Left colon (tissue), 2 donors: ENCODE data around the gene SLC44A4. TPM values are rescaled to one million over a fixed set of nuclear protein-coding genes. Genes with fewer than 3 reads are reported as not detected.
"Not testable (repeated sequence)": the region's sequence is repeated elsewhere in the genome, so short reads cannot be mapped to it uniquely, and the experiment has no call there.

ENCODE experiments used
- ATAC-seq: fragments of 200-7000 bp; cut with Tn5 transposase; one replicate; pipeline ENCODE4 v1.9.1; 2020; ENCODE audit warnings: mild to moderate bottlenecking, moderate library complexity
- DNase-seq, 2 donors: peaks; one replicate each; pipeline ENCODE4 v3.0.0-alpha.2; 2020
- intact Hi-C, 2 donors: fragments of 100-400 bp; cut with DNase I in 1 of 2; cut with micrococcal nuclease in 1 of 2; formaldehyde crosslinking; loops; one replicate each; pipeline versions ENCODE4 v1.11.2 to v1.14.0; 2022; cut with DNase I, micrococcal nuclease
- total RNA-seq, 2 donors: library from RNA; stranded (reverse); fragmentation: NEBNext Ultra II Directional; extraction: Animal tissue kit (Norgen Biotek cat#: 25700); gene quantifications; one replicate each; pipeline ENCODE4 v1.2.1, GENCODE V29; 2021
- donor health status: DM: no; HTN: no; CAD: no.
- donor health status: DM: yes; HTN: yes; CAD: no.

SLC44A4 gene
- total RNA-seq, 2 donors from 2014 or later: 763 to 988 TPM

DNA sequence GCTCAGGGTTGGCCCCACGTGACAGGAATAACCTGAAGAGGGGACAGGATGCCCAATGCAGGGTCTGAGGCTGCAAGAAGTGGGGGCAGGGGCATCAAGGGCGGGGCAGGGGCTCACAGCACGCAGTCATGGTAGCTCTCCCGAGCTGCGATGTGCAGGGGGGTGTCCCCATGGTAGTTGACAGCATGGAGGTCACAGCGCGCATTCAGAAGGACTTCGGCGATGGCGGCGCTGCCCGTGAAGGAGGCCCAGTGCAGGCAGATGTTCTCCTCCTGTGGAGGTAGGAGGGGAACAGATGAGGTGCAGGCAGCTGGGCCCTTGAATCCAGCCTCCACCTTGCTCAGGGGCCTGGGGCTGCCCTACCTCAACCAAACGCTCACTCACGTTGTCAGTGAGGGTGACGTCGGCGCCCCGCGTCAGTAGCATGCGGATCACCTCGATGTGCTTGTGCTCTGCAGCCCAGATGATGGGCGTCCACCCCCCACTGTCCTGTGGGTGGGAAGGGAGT lies 5.8 kb upstream of the SLC44A4 start:
- no peak for DNase-seq
- no peak for ATAC-seq
- intact Hi-C loops: no loop called here

DNA sequence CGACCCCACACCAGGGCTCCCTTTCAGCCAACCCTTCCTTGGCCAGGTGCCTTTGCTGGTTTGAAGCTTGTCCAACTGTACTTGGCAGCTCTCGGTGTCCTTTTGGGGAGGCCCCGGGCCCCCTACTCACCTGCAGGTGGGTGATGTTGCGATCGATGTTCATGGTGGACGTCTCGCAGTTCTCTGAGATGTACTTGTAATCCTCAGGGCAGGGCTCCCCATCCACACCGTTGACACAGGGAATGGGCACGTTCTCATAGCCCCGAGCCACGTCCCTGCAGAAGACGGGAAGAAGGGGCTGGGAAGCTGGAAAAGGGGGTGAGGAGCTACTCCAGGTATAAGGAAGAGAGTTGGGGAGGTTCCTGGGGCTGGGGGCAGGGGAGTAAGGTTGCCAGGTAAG lies 4.9 kb upstream of the SLC44A4 start:
- no peak for DNase-seq
- no peak for ATAC-seq
- intact Hi-C loops: no loop called here

DNA sequence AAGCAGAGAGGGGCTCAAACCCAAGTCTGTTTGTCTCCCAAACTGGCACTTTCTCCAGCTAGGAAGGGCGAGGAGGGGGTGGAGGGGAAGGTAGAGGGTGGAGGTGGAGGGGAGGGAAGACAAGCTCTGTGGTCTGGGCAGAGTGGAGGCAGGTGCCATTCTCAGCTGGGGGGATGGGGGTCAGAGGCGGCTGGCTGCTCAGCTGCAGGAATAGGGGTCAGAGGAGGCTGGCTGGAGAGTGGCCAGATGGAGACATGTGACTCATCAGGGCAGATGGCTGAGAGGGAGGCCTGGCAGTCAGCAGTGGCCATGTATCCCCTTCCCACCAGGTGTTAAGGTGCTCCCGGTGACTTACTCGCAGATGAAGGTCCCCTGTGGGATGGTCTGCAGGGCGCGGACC lies 3.5 kb upstream of the SLC44A4 start:
- DNase-seq (no peak), ATAC-seq (no peak)
- intact Hi-C loops: no loop called here

DNA sequence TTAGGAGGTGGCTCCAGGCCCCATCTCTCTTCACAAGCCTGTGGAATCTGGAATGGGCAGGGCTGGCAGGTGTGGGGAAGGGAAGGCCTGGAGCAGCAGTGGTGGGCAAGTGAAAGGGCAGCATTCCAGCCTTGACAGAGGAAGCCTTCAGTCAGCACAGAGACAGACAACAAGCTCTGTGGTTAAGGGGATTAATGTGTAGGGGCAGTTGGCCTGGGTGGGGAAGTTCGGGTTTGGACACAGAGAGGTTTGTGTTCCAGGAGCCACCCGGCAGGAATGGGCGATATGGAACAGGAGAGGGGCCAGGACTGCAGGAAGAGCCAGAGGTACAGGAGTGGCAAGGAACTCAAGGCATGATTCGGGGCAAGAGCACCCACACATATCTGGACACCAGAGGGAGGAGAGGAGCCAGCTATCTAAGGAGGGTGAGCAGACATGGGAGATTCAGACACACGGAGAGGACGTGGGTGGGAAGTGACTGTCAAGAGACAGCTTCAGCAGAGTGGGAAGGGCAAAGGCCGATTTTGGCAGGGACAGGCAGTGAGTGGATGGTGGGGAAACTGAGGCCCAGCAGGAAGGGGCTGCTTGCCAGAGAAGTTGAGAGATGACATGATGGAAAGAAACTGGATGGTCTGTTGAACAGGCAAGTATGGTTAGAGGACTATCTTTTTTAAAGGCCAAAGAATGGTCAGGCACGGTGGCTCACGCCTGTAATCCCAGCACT lies 2.5 kb upstream of the SLC44A4 start:
- intact Hi-C loops: no loop called here
- DNase-seq: no peak
- no peak for ATAC-seq

DNA sequence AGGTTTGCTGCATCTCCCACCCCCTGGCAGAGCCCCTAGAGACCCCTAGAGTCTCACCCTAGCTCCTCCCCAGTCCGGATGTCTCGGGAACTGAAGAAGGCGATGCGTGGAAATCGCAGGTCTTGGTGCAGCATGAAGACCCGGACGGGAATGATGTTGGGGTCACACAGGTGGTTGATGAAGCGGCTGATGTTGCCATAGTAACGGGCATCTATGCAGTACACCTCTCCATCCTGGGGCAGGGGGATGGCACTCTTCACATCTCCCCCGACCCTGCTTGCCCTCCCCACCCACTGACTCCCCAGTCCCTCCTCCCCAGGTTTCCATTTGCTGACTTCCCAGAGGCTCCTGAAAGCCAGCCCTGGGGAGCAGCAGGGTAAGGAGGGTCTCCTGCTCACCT lies 1.8 kb upstream of the SLC44A4 start:
- DNase-seq: no peak
- ATAC-seq: no peak
- intact Hi-C loops: no loop called here

DNA sequence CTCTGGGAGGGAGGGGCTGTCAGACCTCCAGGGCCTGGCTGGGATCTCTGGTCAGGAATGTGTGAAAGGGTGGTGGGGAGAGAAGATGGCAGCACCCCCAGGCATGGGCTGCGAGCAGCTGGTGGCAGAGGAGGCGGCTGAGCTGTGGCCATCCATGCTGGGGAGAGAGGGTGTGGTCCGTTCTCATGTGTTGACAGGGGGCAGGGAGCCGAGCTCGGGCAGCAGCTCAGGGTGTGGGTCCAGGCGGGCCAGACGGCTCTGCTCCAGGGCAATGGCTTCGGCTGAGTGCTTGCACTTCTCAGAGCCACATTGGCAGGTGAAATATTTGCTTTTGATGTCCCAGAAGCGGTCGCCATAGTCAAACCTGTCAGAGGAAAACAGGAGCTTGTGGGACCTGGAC lies 1.1 kb upstream of the SLC44A4 start:
- DNase-seq (peak in 1 of 2 donors; percentile 63), ATAC-seq (peak; percentile 29)
- intact Hi-C loops: no loop called here

DNA sequence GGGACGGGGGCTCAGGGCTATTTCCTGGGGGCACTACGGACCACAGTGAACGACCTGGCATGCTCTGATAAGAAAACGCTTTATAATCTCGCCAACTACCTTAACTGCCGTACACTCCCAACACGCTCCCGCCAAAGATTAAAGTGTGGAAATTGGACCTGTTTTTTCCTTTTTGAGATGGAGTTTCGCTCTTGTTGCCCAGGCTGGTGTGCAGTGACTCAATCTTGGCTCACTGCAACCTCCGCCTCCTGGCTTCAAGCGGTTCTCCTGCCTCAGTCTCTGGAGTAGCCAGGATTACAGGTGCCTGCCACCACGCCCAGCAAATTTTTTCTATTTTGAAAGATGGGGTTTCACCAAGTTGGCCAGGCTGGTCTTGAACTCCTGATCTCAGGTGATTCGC lies 346 bp upstream of the SLC44A4 start:
- ATAC-seq: no peak
- intact Hi-C loops: no loop called here
- DNase-seq: no peak

DNA sequence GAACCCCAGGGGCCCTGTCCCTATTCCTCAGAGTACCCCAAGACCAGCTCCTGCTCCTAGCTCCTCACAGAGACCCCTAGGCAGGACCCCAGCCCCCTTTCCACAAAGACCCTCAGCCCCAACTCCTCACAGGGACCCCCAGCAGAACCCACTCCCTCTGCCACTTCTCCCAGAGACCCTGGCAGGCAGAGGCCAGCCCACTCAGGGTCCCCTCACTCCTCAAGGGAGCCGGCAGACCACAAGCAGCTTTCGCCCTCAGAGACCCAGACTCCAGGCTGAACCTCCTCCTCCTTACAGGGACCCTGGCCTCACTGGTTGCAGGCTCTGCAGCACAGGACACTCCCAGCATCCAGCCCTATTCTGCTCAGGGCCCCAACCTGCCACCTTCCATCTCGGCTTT lies 575 bp downstream of the SLC44A4 start:
- DNase-seq (no peak), ATAC-seq (peak; percentile 14)
- intact Hi-C loops: no loop called here

DNA sequence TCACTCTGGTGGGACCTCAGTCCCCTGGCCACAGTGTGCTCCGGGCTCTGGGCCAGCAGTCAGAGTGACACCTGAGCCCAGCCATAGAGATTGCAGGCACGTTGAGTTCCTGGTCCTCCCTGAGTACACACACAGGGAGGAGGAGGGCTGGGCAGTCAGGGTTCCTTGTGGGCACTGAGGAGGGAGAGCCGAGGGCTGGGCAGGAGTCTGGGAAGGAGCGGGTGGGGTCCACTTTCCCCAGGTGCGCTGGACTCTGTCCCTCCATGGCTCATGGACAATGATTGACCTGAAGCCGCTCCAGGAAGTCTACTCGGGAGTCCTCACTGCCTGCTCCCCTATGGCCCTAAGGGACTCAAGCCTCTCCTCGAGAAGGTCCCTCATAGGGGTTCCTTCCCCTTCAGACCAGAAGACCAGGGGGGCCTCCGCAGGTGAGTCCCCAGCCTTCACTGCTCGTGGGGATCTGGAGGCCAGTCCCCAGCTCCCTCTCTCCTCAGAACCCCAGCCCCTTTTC lies 1.1 kb downstream of the SLC44A4 start:
- DNase-seq (peak; percentile 86 to 97), ATAC-seq (peak; percentile 79)
- intact Hi-C loops: no loop called here

DNA sequence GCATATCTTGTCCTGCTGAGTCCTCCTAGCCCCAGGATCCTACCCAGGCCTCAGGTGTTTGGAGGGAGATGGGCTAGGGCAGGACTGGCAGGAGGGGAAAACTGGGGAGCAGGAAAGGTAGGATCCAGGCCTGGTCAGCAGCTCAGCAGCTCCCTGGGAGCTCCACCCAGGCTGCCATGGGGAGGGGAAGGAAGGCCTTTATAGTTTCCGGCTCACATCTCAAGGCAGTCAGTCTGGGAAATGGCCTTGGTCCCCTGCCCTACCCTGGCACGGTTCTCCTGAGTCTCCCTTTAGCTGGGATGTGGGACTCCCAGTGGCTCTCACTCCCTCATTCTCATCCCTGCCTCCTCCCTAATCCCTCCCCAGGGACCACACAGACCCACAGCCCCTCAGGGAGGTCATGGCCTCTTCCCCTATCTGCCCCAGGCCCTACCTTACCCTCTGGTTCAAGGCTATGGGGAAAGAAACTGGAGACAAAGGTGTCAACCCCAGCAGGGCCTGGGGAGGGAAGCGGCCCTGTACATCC lies 1.6 kb downstream of the SLC44A4 start:
- intact Hi-C loops: no loop called here
- DNase-seq: peak; percentile 73 to 74
- ATAC-seq: peak; percentile 60

DNA sequence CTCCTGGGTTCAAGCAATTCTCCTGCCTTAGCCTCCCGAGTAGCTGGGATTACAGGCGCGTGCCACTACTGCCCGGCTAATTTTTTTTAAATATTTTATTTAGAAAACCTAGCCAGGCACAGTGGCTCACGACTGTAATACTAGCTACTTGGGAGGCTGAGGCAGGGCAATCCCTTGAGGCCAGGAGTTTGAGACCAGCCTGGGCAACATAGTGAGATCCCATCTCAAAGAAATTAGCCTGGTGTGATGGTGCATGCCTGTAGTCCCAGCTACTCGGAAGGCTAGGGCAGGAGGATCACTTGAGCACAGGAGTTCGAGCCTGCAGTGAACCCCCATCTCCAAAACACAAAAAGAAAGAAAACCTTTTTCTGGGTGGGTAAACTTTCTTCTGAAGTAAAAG lies 2.4 kb downstream of the SLC44A4 start:
- intact Hi-C loops: no loop called here
- no peak for ATAC-seq
- DNase-seq: no peak

DNA sequence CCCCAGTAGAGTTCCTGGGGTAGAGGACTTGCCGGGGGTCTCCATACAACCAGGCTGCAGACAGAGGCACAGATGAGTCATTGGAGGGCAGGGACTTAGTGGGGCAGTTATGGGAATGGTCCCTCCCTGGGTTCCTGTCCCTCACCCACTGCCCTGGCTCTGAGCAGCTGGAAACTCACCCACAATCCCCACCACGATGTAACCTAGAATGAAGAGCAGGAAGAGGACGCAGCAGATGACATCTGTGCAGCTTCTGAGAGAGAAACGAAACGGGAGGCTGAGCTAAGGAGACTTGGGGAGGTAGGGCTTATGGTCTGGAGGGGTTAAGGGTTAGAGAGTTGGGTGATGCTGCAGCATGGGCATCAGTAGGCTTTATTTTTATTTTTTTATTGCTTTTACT lies 2.9 kb downstream of the SLC44A4 start:
- ATAC-seq (no peak), DNase-seq (no peak)
- intact Hi-C loops: no loop called here

DNA sequence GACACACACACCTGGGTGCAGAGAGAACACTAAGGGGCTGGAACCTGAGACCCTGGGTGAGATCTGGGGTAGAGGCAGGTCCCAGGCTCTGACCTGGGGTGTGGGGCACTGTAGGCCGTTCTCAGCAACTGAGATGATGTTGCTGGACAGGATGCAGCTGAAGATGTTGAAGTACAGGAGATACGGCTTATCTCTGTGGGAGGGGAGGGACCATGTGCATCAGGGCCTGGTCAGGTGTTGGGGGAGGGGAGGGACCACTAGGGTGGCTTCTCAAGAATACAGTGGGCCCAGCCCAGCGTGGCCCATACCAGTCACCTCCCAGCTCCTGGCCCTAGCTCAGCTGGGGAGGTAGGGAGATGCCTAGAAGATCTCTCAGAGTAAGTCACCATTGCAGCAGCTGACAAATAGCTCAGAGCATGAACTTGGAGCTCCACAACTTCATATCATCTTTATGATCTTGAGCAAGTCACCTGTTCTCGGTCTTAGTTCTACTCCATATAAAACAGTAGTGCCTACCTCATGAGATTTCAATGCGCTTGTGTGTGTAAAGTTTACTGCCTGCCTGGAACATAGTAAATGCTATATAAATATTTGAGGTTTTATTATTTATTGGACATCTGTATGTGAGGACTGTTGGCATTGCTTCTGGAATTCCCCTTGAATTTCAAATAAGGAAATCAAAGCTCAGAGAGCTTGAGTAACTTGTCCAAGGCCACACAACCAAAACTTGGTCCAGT lies 3.8 kb downstream of the SLC44A4 start:
- DNase-seq (no peak), ATAC-seq (peak; percentile 12)
- intact Hi-C loops: no loop called here

DNA sequence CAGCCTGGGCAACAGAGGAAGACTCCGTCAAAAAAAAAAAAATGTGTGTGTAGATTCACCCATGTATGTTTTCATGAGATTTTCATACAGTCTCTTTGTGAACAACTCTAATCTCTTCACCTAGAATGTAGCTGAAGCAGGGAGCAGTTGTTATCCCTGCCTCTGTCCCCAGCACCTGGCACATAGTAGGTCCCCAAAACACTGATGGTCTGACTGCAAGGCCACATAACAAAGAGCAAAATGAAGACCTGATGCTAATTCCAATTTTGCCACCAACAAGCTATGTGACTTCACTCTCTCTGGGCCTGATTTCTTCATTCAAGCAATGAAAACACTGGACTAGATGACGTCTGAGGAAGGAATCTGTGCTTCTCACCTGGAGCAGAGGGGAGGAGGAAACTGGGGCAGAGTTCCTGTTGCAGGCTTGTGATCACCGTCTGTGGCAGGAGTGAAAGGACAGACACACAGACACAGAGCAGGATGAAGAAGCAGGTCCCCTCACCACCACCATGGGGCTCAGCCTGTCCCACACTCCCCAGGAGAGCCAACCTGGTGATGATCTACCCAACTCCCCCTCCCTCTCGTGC lies 4.6 kb downstream of the SLC44A4 start:
- no peak for ATAC-seq
- no peak for DNase-seq
- intact Hi-C loops: no loop called here

DNA sequence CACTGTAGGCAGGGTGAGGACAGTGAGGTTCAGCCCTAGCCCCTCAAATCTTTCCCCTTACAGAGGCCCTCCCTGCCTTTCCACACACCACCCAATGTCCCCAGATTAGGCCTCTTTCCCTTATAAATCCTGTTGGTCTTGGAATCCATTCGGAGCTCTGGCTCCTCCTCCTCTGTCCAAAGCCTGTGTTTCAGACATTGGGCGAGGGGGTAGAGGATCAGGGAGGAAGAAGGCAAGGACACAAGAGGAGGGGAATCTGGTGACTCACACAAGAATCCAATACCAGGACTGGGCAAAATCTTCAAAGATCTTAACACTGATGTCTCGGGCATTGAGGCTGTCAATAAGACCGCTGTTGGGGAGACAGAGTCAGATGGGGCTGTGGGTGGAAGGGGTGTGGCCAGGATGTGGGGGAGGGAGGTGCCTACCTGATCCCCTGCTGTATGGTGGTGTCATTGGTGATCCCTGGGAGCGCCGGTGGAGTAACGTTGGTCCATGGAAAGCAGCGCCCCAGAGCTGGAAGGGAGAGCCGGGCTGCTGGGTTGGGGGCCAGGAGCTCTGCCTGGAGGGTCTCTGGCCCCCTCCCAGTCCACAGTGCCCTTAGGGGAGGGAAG lies 7.6 kb downstream of the SLC44A4 start:
- ATAC-seq (no peak), DNase-seq (no peak)
- intact Hi-C loops: no loop called here

DNA sequence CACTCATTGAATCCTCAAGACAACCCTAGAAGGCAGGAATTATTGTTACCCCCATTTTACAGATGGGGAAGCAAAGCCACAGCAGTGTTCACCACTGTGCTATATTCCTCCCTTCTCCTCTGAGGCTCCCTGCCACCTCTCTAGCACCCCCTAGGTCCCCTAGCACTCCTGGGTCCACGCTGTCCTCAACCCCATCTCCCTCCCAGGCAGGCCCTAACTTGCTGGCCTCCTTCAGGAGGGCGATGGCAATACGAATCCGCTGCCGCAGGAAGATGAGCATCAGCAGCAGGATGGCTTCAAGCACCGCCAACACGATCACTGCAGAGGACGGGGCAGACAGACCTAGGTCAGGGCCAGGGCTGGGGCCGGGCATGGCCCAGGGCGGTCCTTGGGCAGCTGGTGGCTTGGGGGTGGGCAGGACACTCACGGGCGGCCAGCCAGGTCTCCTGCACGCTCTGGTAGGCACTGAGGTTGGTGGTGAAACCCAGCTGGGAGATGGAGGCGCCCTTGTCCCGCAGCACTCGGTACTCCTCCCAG lies 8.3 kb downstream of the SLC44A4 start:
- intact Hi-C loops: no loop called here
- no peak for DNase-seq
- no peak for ATAC-seq

DNA sequence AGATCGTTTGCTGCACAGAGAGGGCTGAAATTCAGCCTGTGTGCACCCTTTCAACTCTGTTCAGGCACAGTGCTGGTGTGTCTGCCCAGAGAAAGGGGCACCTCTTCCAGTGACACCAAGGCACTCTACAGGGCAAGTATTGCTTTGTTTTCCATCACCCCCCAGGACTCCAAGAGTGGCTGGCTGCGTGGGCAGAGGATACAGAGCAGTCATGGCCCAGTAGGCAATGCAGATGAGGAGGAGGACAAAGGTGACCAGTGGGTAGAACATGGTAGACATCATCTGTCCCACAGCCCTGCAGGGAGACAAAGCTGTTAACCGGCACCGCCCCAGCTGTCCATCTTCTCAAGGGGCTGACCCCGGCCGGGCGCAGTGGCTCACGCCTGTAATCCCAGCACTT lies 9.5 kb downstream of the SLC44A4 start:
- ATAC-seq (no peak), DNase-seq (no peak)
- intact Hi-C loops: no loop called here

DNA sequence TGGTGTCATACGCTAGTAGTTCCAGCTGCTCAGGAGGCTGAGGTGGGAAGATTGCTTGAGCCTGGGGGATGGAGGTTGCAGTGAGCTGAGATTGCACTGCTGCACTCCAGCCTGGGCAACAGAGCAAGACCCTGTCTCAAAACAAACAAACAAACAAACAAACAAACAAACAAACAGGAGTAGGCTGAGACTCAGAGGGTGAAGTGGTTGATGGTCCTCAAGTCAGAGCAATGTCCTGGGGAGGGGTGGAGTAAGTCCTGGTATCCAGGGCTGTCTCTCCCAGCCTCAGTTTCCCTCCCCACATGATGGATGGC lies 10.2 kb downstream of the SLC44A4 start:
- DNase-seq, ATAC-seq, intact Hi-C loops: not testable (repeated sequence)
